GM19438 (cell line): ENCODE measurements around the gene CPAMD8.
A peak's percentile ranks its signal among the peaks of the same experiment; 100 is the strongest.

ENCODE experiments used
- ATAC-seq: cut with Tn5 transposase; IDR thresholded peaks from one replicate; pipeline ENCODE4 v1.9.1; 2021; ENCODE audit warnings: low read depth; ENCODE audit not compliant: unreplicated experiment

The CPAMD8 gene

DNA sequence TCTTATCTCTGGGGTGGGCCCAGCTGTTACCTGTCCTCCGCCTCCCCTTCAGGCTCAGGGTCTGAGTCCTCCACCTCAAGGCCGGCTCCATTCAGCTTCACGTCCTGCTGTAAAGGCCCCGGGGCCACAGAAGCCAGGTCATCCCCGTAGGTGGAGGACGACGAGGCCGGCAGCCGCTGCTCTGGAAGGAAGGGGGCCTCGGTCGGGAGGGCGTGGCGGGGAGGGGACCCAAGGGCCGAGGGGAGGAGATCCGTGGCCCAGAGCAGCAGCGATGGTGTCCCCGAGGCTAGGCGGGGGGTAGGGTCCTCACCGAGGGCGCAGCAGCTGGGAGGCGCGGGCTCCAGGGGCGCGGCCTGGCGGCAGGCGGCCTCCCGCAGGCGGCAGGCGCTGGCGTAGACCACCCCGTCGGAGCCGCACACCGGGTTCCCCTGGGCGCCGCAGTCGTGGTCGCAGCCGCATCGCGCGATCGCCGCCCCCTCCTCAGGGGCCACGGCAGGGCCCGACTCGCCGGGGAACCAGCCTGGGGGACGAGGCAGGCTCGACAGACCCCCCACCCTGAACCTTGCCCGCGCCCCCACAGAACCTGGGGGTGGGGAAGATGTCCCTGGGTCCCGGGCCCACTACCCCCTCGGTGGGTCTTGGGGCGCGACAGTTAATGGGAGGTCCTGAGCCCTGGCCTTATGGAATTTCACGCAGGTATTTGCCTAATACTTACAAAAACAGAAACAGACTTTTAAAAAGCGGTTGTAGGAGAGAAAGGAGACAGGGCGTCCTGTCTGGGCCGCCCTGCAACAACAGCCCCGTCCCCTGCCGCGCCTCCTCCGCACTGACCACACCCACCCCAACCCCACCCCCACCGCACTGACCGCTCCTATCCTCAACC, 130.2 kb downstream of the CPAMD8 start:
- no peak for ATAC-seq

DNA sequence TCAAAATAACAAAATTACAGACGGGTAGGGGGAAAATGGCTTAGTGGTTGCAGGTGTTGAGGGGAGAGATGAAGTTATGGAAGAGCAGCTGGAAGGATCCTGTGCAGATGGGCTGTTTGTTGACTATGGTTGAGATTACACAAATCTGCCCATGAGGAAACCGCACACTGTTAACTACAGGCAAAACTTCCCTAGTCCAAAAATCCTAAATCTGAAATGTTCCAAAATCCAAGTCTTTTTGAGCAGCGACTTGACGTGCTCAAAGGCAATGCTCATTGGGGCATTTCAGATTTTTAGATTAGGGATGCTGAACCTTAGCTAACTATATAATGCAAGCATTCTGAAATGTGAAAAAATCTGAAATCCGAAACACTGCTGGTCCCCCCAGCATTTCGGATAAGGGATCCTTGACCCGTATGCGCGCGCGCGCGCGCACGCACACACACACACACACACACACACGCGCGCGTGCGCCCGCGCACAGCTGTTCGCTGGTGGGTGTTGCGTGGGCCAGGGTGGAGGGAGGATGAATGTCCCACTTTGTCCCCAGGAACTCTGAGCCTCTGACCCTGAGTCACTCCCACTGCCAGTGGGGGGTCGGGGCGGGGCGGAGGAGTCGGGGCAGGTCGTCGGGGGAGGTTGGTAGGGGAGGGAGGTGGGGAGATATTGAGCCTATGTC, 131.0 kb downstream of the CPAMD8 start:
- ATAC-seq, result no peak

DNA sequence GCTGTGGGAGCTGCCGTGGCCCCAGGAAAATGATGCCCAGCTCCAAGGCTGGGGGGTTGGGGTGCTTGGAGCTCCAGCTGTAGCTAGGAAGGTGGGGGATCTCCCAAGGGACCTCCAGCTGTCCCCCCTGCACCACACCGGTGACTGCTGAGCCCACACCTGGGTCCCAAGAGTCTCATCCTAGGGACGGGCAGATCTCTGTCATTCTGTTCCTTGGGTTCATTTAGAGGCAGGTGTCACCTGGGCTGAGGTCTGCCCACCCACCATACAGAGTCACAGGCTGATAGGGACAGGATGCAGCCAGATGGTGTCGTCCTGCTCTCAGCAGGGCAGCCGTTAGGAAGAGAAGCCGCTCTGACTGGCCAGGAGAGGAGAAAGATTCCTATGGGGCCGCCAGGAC, 132.5 kb downstream of the CPAMD8 start:
- ATAC-seq, result no peak

DNA sequence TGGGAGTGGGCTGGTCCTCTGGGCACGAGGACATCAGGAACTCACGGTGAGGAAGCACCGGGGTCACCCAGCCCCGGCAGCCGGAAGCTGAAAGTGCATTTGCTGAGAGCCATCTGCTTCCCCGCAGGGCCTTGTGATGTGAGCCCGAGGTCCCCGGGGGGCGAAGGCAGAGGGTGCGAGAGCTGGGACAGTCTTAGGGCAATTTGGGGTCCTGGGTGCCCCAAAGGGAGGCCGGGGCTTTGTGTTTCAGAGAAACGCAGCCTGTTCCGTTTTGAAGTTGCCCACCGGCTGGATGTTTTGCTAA, 133.0 kb downstream of the CPAMD8 start:
- ATAC-seq, result no peak

DNA sequence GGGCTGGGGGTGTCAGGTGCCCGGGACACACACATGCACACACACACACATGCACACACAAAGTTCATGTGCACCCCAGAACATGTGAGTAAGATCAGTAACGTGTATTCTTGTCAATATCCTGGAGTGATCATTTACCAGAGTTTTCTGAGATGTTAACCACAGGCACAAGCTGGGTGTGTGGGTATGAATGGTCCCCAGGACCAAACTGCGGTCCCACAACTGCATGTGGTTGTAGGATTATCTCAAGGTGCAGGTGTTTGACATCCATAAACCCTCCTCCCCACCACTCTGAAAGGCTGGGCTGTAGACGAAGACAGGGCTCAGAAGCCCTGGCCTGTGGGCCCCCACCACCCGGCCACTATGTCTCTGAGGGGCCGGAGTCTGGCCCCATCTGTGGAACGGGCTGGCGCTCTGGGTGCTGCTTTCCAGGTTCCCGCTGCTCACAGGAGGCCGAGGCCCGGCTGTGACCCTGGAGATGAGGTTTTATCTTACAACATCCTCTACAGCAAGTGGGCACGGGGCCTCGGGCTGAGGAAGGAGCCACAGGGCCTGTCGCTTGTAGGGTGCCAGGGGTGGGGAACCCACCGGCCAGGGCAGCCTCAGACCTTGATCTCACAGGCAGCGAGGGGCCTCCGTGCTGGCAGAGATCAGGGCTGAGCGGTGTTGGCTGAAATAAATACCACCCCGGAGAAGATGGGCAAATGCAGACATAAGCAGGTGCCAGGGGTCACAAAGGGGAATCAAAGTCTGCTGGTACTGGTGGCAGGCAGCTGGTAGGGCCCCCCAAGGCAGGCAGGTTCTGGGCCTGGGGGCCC, 133.5 kb downstream of the CPAMD8 start:
- ATAC-seq, result no peak

DNA sequence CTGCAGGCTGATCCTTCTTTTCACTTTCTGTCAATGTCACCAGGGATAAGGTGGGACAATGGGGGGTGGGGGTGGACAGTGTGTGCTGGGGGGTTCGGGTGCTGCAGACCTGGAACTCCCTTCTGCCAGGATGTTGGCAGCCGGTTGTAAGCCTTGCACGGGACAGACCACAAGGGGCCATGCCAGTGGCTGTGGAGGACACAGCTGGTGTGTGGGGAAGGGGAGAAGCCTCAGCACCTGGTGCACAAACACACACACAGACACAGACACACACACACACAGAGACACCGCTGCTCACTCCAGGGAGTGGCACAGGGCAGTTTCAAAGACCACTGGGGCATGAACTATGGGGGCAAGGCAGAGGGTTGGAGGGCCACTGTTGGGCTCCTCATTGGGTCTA, 134.2 kb downstream of the CPAMD8 start:
- ATAC-seq, result no peak

DNA sequence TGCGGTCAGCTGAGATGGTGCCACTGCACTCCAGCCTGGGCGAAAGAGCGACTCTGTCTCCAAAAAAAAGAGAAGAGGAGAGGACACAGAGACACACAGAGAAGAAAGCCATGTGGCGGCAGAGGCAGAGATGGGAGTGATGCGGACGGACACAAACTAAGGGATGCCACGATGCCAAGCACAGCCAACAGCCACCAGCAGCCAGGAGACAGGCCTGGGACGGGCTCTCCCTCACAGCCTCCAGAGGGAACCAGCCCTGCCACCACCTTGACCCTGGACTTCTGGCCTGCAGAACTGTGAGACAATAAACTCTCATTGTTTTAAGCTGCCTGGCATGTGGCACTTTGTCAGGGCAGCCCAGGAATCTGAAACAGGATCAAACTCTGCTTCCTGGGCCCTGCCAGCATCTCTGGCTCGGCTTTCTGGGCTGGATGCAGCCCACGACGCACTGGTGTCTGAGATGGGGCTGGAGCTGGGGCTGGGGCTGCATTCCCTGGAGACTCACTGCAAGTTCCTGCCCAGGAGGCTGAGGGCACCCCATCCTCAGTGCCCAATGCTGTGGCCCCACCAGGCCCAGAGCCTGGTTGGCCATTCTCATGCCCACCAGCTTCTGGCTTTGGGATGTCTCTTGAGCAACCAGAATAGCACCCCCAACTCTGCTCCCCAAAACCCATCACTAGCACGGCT, 134.8 kb downstream of the CPAMD8 start:
- no peak for ATAC-seq

DNA sequence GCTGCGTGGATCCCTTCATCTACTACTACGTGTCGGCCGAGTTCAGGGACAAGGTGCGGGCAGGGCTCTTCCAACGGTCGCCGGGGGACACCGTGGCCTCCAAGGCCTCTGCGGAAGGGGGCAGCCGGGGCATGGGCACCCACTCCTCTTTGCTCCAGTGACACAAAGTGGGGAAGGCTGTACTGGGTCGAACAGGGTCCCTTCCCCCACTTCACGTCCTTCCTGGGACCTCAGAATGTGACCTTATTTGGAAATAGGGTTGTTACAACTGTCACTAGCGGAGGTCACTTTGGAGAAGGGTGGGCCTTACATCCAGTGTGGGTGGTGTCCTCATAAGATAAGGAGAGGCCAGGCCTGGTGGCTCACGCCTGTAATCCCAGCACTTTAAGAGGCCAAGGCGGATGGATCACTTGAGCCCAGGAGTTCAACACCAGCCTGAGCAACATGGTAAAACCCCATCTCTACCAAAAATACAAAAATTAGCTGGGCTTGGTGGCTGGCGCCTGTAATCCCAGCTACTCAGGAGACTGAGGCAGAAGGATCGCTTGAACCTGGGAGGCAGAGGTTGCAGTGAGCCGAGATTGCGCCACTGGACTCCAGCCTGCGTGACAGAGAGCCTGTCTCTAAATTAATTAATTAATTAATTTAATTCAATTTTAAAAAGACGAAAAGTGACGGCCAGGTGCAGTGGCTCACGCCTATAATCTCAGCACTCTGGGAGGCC, 136.0 kb downstream of the CPAMD8 start:
- ATAC-seq, result no peak

DNA sequence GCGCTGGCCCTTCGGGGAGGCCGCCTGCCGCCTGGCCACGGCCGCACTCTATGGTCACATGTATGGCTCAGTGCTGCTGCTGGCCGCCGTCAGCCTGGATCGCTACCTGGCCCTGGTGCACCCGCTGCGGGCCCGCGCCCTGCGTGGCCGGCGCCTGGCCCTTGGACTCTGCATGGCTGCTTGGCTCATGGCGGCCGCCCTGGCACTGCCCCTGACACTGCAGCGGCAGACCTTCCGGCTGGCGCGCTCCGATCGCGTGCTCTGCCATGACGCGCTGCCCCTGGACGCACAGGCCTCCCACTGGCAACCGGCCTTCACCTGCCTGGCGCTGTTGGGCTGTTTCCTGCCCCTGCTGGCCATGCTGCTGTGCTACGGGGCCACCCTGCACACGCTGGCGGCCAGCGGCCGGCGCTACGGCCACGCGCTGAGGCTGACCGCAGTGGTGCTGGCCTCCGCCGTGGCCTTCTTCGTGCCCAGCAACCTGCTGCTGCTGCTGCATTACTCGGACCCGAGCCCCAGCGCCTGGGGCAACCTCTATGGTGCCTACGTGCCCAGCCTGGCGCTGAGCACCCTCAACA, 136.6 kb downstream of the CPAMD8 start:
- ATAC-seq, result no peak

DNA sequence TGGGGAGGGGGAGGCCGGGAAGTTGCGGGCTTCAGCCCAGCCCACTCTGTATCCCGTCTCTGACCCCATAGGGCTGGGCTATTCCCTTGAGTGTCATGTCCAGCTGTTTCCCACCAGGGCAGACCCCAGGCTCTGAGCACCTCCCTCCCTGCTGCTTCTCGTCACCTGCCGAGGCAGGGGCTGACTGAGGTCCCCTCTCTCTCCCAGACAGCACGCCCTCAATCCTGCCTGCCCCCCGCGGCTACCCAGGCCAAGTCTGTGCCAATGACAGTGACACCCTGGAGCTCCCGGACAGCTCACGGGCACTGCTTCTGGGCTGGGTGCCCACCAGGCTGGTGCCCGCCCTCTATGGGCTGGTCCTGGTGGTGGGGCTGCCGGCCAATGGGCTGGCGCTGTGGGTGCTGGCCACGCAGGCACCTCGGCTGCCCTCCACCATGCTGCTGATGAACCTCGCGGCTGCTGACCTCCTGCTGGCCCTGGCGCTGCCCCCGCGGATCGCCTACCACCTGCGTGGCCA, 137.2 kb downstream of the CPAMD8 start:
- ATAC-seq, result peak; percentile 3

DNA sequence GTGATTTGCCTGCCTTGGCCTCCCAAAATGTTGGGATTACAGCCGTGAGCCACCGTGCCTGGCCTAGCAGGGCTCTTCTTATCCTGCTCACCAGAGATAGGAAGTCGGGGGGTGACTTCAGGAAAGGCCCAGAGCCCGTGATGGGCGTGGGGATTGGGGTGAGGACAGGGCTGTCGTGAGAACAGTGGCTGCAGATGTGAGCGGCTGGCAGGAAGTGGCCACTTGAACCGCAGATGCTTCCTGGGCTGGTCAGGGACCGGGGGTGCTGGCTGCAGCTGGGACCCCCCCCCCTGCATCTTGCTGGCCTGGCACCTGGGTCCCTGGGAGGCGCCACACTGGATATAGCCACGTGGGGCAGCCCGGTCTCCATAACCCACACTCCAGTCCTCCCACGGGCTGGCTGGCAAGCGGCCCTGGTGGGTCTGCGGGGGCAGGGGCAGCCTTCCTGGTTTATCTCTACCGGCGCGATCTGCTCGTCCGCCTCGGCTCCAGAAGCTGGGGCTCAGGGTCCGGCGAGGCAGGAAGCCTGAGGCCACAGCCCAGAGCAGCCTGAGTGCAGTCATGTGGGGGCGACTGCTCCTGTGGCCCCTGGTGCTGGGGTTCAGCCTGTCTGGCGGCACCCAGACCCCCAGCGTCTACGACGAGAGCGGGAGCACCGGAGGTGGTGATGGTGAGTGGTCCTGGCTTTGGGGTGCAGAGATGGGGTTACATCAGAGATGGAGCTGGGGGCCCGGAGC, 137.8 kb downstream of the CPAMD8 start, which contains the start of gene F2RL3:
F2RL3 (plus strand) TSS at position 371 of the 737 bp plus-strand sequence; CDS start at position 562, 191 bp downstream.
- peak; percentile 49 for ATAC-seq

DNA sequence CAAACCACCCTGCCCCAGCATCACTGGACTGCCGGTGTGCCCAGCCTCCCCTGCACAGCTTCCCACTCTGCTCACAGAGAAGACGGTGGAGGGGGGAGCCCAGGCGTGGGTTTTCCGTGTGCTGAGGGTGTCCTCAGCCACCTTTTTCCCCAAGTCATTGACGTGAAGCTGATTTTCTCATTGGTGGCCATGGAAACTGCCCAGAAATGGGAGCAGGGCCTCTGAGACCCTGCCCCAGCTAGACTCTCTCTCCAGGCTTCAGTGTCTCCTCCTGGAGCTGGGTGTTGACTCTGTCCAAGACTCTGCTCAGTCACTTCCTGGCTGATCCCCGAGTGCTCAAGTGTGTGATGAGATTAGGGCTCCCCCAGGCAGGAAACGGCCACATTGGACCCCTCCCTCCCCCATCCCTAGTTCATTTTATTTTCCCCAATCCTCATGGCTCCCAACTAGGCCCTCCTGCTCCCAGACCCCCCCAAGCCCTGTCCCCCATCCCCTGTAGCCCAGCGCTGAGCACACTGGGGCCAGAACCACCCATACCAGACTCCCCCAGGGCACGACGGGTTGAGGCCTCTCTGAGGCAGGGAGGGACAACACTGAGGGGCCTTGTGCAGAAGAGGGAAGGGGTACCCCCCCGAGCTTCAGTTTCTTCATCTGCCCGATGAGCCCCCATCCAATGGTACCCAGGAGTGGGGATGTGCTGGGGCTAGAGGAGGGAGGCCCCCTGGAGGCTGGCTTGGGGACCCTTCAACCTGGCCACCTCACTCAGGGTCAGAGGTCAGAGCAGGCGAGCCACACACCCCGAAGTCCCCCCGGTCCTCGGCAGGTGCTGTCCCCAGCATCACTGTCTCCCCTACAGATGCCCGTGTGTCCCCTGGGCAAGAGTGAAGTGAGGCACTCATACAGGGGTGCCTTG, 139.0 kb downstream of the CPAMD8 start:
- no peak for ATAC-seq

DNA sequence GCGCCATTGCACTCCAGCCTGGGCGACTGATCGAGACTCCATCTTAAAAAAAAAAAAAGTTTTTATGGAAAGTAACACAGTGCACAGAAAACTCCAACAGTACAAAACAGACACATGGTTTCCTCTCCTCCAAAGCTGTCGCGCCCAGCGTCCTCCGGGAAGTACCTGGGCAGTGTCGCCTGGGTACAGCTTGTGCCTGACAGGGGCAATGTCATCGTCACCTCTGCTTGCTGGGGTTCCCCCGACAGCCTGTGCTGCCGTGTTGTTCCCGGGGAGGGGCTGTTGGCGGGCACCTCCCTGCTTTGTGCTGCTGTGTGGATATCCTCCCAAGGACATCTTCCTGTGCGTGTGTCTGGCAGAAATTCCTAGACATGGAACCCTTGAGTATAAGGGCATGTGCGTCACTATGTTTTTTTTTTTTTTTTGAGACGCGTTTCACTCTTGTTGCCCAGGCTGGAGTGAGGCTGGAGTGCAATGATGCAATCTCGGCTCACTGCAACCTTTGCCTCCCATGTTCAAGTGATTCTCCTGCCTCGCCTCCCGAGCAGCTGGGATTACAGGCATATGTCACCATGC, 140.2 kb downstream of the CPAMD8 start:
- no peak for ATAC-seq

DNA sequence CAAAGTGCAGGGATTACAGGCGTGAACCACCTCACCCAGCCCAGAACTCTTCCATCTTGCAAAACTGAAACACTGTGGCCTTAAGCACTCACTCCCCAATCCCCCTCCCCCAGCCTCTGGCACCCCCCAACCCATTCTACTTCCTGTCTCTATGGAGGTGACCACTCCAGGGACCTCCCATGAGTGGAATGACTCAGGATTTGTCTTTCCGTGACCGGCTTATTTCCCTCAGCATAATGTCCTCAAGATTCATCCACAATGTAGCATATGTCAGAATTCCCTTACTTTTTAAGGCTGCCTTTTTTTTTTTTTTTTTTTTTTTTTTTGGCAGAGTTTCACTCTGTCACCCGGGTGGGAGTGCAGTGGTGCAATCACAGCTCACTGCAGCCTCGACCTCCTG, 141.4 kb downstream of the CPAMD8 start:
- no peak for ATAC-seq

DNA sequence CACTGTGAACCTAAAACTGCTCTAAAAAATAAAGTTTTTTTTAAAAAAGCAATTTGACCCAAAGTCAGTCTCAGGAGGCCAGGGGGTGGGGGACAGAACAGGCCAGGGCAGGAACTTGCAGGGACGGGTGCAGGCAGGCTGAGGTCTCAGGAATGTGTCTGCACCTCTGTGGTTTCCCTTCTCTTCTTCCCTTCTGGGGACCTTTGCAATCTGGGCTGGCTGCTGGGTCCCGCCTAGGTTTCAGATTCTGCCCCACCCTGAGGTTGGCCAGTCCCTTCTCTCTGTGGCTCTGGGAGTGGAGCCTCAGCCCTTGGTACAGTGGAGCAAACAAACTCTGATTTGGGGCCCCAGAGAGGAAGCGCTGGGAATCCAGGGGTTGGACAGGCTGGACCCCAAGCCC, 143.1 kb downstream of the CPAMD8 start:
- ATAC-seq, result no peak

DNA sequence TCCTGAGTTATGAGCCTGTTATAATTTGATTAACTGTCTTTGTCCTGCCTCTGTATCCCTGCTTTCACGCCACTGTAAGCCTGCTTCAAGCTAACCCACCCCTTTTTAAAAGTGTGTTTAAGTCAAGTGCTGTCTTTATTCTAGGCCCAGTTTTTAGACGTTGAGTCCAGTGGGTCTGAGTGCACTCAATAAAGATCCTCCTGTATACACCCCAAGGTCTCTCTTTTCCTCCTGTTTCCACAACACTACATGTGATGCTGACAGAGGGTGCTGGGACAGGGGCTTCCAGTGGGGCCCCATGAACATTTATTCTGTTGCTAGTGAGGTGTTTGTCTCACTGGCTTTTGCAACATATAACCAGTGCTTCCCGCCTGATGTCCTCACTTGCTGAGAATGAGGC, 144.5 kb downstream of the CPAMD8 start:
- ATAC-seq, result no peak

DNA sequence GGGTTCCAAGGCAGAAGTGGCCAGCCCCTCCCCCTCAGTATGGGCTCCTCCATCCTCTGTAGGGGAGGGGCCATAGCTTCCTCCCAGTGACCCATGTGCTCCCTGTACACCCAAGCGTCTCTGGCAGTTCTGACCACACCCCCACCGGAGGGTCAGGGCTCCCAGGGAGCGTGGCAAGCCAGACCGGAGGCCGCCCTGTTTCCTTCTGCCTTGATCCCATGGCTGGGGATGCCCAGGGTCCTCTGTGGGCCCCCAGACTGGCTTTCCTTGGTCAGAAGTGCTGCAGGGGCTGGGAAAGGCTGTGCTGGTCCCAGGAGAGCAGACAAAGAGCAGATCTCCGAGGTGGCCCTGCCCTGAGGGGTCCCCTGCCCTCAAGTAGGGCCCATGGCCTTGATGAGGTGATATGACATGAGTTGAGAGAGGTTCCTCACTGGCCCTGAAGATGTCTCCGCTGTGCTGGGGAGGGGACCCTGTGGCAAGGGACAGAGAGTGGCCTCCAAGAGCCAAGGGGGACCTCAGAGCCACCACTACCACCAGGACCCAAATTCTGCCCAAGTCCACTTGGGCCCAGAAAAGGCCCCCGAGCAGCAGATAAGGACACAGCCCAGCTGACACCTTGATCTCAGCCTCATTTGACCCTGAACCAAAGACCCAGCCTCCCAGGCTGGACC, 145.6 kb downstream of the CPAMD8 start:
- ATAC-seq, result no peak
